ENCODE data around the gene MOBP. TPM values are rescaled to one million over a fixed set of nuclear protein-coding genes. Genes with fewer than 3 reads are reported as not detected.
"Not testable (repeated sequence)": the region's sequence is repeated elsewhere in the genome, so short reads cannot be mapped to it uniquely, and the experiment has no call there.

Gene MOBP, protein sequence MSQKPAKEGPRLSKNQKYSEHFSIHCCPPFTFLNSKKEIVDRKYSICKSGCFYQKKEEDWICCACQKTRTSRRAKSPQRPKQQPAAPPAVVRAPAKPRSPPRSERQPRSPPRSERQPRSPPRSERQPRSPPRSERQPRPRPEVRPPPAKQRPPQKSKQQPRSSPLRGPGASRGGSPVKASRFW
- total RNA-seq: not detected

DNA sequence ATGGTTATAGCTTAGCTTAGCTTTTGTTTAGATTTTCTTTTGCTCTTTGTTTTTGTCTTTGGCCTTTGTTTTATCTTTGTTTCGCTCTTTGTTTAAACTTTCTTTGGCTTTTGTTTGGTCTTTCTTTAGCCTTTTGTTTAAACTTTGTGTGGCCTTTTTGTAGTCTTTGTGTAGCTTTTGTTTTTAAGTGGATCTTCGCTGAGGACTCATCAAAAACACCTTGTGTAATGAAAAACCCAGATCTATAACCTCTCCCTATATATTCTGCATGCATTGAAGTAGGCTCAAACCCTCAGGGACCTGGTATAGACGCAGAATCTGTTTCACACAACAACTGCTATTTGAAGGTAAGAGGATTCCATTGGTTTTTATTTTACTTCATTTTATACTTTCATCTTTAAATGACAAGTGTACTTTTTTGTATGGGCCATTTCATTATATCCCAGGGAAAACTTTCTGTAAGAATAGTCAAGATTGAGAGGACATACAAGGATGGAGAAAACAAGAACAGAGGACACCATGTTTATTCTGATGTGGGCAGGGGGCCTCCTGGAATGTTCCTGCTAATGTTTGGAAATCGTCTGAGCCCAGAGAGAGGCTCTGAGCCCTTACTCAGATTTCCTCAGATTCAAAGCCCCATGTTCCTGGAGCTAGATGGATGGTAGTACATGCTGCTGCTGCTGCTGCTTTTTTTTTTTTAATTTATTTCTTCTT is at the start of gene MOBP:
MOBP (plus strand) TSS at position 287 of the 714 bp plus-strand sequence. CDS start 34,390 bp downstream, outside the sequence.
- Mint-ChIP-seq H3K4me3 (no peak within 1 kb of the TSS), H3K27ac (no peak within 1 kb of the TSS), H3K4me1 (ENCODE audit: low read depth) (no peaks in the 10 kb centered on the region), H3K27me3 (ENCODE audit: low read depth) (peaks cover 29% of the 10 kb centered on the region), H3K36me3 (ENCODE audit: low read depth) (no peaks in the 10 kb centered on the region), H3K9me3 (ENCODE audit: insufficient read depth) (no peaks in the 10 kb centered on the region)
- ChIA-PET CTCF (interaction anchor here (1.5 kb wide), 1 partner anchor 19 kb away, joined by 4 read pairs; no protein-coding TSS in a partner anchor), POLR2A (no interaction called here)
- DNase-seq (no peak), ATAC-seq (no peak)

DNA sequence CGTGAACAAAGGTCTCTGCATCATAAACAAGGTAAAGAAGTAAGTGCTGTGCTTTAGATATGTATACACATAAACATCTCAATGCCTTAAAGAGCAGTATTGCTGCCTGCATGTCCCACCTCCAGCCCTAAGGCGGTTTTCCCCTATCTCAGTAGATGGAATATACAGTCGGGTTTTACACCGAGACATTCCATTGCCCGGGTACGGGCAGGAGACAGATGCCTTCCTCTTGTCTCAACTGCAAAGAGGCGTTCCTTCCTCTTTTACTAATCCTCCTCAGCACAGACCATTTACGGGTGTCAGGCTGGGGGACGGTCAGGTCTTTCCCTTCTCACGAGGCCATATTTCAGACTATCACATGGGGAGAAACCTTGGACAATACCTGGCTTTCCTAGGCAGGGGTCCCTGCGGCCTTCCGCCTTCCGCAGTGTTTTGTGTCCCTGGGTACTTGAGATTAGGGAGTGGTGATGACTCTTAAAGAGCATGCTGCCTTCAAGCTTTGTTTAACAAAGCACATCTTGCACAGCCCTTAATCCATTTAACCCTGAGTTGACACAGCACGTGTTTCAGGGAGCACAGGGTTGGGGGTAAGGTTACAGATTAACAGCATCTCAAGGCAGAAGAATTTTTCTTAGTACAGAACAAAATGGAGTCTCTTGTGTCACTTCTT is 48.8 kb upstream of the MOBP start:
- H3K36me3 Mint-ChIP-seq (ENCODE audit: low read depth): peaks cover 15% of the 10 kb centered on the region
- H3K27me3 Mint-ChIP-seq (ENCODE audit: low read depth); DNase-seq; H3K4me1 Mint-ChIP-seq (ENCODE audit: low read depth); H3K27ac Mint-ChIP-seq; POLR2A ChIA-PET; CTCF ChIA-PET; ATAC-seq; H3K4me3 Mint-ChIP-seq; H3K9me3 Mint-ChIP-seq (ENCODE audit: insufficient read depth): not testable (repeated sequence)

DNA sequence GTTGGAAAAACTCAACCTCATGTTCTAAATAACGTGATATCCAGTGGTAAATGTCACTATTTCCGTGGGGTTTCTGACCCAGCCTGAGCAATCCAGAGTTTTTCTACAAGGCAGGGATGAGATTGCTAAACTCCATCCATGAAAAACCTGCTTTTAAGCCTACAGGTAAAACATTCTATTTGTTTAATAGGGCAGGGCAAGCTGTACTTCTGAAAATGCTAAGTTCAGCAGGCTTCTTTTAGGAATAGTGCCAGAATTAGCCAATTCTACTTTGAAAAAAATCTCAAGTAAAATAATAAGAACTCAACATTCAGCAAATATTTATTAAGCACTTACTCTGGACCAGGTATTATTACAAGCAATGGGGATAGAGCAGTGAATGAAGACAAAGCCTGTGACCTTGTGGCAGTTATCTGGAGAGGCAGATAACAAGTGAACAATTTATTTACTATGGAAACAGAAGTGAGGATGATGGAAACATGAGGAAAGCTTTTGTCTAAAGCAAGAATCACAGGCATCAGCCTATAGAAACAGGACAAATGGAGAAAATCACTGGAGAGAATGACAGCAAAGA is 47.7 kb upstream of the MOBP start:
- Mint-ChIP-seq H3K4me3 (no peak overlapping the region), H3K27ac (no peak overlapping the region), H3K9me3 (ENCODE audit: insufficient read depth) (no peaks in the 10 kb centered on the region), H3K4me1 (ENCODE audit: low read depth) (no peaks in the 10 kb centered on the region), H3K27me3 (ENCODE audit: low read depth) (no peaks in the 10 kb centered on the region), H3K36me3 (ENCODE audit: low read depth) (peaks cover 4% of the 10 kb centered on the region)
- no peak for ATAC-seq
- CTCF ChIA-PET: no interaction called here
- POLR2A ChIA-PET: no interaction called here
- no peak for DNase-seq

DNA sequence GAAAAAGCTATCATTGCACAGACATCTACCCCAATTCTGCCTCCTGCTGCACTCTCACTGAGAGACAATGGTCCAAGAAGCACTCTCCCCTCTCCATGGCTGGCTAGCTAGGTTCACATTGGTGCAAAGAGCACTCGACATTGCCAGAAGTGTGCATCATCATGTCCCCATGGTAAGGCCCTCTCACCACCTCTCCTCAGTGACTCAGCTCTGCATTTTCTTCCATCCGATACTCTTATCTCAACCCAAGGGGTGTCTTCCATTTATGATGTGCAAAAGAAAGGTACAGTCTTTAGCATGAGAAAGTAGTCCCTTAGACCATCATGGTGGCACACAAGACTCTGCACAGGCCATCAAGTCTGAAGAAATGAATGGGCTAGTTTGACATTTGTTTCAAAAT is 46.9 kb upstream of the MOBP start:
- ATAC-seq: no peak
- Mint-ChIP-seq H3K4me1 (ENCODE audit: low read depth) (no peaks in the 10 kb centered on the region), H3K27me3 (ENCODE audit: low read depth) (no peaks in the 10 kb centered on the region), H3K36me3 (ENCODE audit: low read depth) (peaks cover 2% of the 10 kb centered on the region), H3K4me3 (no peak overlapping the region), H3K9me3 (ENCODE audit: insufficient read depth) (no peaks in the 10 kb centered on the region), H3K27ac (no peak overlapping the region)
- CTCF ChIA-PET: no interaction called here
- POLR2A ChIA-PET: no interaction called here
- DNase-seq: no peak

DNA sequence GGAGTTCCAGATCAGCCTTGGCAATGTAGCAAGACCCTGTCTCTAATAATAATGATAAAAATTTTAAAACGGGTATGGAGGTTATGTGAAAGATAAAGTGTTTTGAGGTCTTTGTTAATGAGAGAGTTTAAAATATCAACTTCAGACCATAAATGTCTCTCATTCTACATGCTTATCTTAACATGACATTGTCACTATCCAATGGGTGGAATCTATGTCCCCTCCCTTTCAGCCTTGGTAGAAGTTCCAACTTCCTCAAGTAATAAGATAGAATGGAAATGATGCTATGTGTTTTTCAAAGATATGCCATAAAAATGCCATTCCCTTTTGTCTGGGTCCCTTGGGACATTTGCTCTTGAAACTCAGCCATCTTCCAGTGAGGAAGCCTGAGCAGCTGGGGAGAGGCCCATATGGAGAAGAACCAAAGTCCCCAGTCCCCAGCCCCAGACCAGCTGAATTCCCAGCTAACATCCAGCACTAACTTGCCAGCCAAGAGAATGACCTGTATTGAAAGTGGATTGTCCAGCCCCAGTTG is 44.0 kb upstream of the MOBP start:
- no peak overlapping the region for H3K4me3 Mint-ChIP-seq
- DNase-seq (no peak), ATAC-seq (no peak)
- no peaks in the 10 kb centered on the region for H3K9me3 Mint-ChIP-seq (ENCODE audit: insufficient read depth)
- H3K4me1 Mint-ChIP-seq (ENCODE audit: low read depth): no peaks in the 10 kb centered on the region
- ChIA-PET CTCF (interaction anchor here (1.9 kb wide), 1 partner anchor 24 kb away, joined by 4 read pairs; no protein-coding TSS in a partner anchor), POLR2A (no interaction called here)
- H3K36me3 Mint-ChIP-seq (ENCODE audit: low read depth): no peaks in the 10 kb centered on the region
- no peak overlapping the region for H3K27ac Mint-ChIP-seq
- no peaks in the 10 kb centered on the region for H3K27me3 Mint-ChIP-seq (ENCODE audit: low read depth)

DNA sequence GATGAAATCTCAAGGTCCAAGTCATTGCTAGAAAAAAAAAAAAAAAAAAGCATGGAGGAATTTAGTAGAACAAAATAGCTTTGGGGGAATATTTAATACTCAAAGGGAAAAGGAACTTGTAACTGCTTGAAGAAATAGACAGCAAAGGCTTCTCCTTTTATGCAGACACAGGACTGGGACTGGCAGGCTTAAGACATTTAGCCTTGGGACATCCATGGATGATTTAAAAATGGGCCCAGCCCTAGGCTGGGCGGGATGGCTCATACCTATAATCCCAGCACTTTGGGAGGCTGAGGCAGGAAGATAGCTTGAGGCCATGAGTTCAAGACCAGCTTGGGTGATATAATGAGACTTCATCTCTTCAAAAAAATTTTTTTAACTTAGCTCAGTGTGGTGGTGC is 41.2 kb upstream of the MOBP start:
- H3K4me1 Mint-ChIP-seq (ENCODE audit: low read depth): no peaks in the 10 kb centered on the region
- ChIA-PET POLR2A (no interaction called here), CTCF (interaction anchor here (1.0 kb wide), 1 partner anchor 20 kb away, joined by 3 read pairs; no protein-coding TSS in a partner anchor)
- H3K27ac Mint-ChIP-seq: no peak overlapping the region
- no peak for DNase-seq
- no peak for ATAC-seq
- H3K27me3 Mint-ChIP-seq (ENCODE audit: low read depth): no peaks in the 10 kb centered on the region
- H3K9me3 Mint-ChIP-seq (ENCODE audit: insufficient read depth): no peaks in the 10 kb centered on the region
- H3K4me3 Mint-ChIP-seq: no peak overlapping the region
- H3K36me3 Mint-ChIP-seq (ENCODE audit: low read depth): no peaks in the 10 kb centered on the region

DNA sequence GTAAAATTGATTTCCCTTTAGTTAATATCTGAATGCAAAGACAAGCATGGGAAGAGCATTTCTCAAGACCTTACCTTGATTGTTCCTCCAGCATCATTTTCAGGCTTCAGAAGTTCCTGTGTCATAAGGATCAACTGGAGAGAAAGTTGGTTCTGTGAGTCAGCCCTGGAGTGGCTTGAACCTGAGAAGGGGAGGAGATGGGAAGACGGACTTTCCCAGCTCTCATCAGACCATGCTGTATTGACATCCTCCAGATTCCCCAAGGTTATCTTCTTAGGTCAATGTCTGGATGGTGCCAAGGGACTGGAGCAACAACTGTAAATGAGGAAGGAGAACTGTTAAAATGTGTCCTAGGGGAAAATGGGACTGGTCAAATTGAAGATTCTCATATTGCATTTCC is 40.0 kb upstream of the MOBP start:
- no peaks in the 10 kb centered on the region for H3K9me3 Mint-ChIP-seq (ENCODE audit: insufficient read depth)
- DNase-seq (no peak), ATAC-seq (no peak)
- H3K27ac Mint-ChIP-seq: no peak overlapping the region
- ChIA-PET POLR2A (no interaction called here), CTCF (interaction anchor here (1.0 kb wide), 1 partner anchor 19 kb away, joined by 3 read pairs; no protein-coding TSS in a partner anchor)
- no peak overlapping the region for H3K4me3 Mint-ChIP-seq
- no peaks in the 10 kb centered on the region for H3K27me3 Mint-ChIP-seq (ENCODE audit: low read depth)
- no peaks in the 10 kb centered on the region for H3K4me1 Mint-ChIP-seq (ENCODE audit: low read depth)
- H3K36me3 Mint-ChIP-seq (ENCODE audit: low read depth): no peaks in the 10 kb centered on the region

DNA sequence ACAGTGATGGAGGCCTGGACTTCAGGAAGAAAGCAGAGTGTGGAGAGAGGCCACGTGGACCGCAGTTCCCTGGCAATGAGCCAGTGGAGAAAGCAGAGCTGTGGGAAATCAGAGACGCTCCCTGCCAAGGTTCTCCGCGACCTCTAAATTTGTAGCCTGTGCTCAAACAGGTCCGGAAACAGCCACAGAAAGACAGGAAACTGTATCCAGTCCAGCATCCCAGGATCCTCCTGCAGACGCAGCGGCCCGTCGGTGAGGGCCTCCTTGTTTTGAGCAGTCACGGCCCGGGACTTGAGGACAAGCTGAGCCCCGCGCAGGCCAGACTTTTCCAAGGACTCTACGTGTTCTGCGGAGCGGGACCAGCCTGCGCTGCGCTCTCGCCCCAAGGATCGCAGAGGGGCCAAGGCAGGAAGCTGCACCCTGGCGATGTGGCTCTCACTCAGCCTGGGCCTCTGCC is 38.7 kb upstream of the MOBP start:
- H3K36me3 Mint-ChIP-seq (ENCODE audit: low read depth): no peaks in the 10 kb centered on the region
- H3K27me3 Mint-ChIP-seq (ENCODE audit: low read depth): no peaks in the 10 kb centered on the region
- no peaks in the 10 kb centered on the region for H3K9me3 Mint-ChIP-seq (ENCODE audit: insufficient read depth)
- no peak for DNase-seq
- ATAC-seq: no peak
- H3K27ac Mint-ChIP-seq: no peak overlapping the region
- ChIA-PET CTCF (no interaction called here), POLR2A (no interaction called here)
- no peaks in the 10 kb centered on the region for H3K4me1 Mint-ChIP-seq (ENCODE audit: low read depth)
- H3K4me3 Mint-ChIP-seq: no peak overlapping the region

DNA sequence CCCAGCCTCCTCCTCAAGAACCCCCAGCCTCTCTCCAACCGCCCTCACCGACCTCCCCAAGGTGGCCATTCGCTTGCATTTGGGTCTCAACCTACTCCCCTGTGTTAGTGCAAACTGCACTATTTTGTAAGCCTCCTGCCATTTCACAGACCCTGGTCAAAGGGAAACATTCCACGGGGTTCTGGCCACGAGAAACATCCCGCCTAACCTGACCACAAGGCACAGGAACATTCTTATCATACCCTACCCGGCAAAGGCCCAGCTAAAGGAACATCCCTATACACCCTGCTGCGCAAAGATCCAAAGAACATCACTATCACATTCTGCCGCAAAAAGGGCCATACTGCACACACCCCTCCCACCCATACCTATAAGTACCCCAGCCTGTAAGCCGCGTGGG is 38.0 kb upstream of the MOBP start:
- no peaks in the 10 kb centered on the region for H3K27me3 Mint-ChIP-seq (ENCODE audit: low read depth)
- ChIA-PET CTCF (no interaction called here), POLR2A (no interaction called here)
- DNase-seq (no peak), ATAC-seq (no peak)
- no peaks in the 10 kb centered on the region for H3K36me3 Mint-ChIP-seq (ENCODE audit: low read depth)
- no peak overlapping the region for H3K4me3 Mint-ChIP-seq
- H3K9me3 Mint-ChIP-seq (ENCODE audit: insufficient read depth): no peaks in the 10 kb centered on the region
- no peak overlapping the region for H3K27ac Mint-ChIP-seq
- H3K4me1 Mint-ChIP-seq (ENCODE audit: low read depth): peaks cover 3% of the 10 kb centered on the region

DNA sequence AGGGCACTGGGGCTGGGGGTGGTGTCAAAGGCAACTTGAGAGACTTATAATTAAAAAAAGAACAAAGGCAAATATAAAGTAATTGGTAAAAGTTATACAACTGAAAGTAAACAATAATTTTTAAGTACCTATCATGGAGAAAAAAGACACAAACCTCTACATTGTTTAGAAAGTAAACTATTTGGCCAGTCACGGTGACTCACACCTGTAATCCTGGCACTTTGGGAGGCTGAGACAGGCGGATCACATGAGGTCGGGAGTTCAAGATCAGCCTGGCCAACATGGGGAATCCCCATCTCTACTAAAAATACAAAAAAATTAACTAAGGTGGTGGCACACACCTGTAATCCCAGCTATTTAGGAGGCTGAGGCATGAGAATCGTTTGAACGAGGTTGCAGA is 35.1 kb upstream of the MOBP start:
- Mint-ChIP-seq H3K27me3 (ENCODE audit: low read depth) (no peaks in the 10 kb centered on the region), H3K4me3 (no peak overlapping the region), H3K9me3 (ENCODE audit: insufficient read depth) (no peaks in the 10 kb centered on the region), H3K36me3 (ENCODE audit: low read depth) (no peaks in the 10 kb centered on the region), H3K27ac (no peak overlapping the region), H3K4me1 (ENCODE audit: low read depth) (peaks cover 5% of the 10 kb centered on the region)
- ATAC-seq (no peak), DNase-seq (no peak)
- ChIA-PET CTCF (interaction anchor here (1.3 kb wide), 1 partner anchor 67 kb away, joined by 3 read pairs; no protein-coding TSS in a partner anchor), POLR2A (no interaction called here)

DNA sequence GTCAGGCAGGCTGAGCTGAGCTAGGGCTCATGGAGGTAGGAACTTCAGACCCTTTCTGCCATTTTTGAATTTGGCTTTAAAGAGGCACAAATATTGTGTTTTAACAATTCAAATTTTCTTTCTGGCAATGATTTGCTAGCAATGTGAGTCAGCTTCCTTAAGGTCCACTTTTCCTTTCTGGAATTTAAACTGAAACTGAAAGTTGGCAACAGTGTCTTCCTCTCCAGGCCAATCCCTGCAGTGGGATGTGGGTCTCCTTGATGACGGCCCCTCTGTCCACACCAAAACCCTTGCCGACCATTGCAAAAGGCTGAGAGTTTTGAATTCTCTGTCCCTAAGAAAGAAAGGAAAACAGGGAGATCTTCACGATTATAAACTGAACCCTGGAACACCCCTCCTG is 33.8 kb upstream of the MOBP start:
- Mint-ChIP-seq H3K9me3 (ENCODE audit: insufficient read depth) (no peaks in the 10 kb centered on the region), H3K36me3 (ENCODE audit: low read depth) (no peaks in the 10 kb centered on the region), H3K4me3 (no peak overlapping the region), H3K27ac (no peak overlapping the region), H3K27me3 (ENCODE audit: low read depth) (no peaks in the 10 kb centered on the region), H3K4me1 (ENCODE audit: low read depth) (peaks cover 5% of the 10 kb centered on the region)
- ATAC-seq (no peak), DNase-seq (no peak)
- ChIA-PET POLR2A (no interaction called here), CTCF (no interaction called here)

DNA sequence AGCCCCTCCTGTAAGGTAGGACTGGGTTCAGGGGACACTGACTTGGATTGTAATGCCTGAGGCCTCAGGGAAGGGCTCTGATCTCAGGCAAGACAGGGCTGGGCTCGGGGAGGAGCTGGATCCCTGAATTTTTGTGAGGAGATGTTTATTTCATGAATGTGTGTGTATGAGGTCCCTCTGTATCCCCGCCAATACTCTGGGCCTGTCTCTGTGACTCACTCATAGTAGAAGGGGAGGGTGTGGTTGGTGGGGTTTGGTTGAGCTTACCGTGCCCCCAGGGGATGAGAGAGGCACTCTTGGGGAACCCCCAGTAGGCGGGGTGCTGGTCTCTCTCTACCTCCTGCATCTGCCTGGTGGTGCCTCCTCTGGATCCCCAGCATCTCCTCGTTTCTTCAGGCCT is 32.9 kb upstream of the MOBP start:
- Mint-ChIP-seq H3K4me1 (ENCODE audit: low read depth) (peaks cover 5% of the 10 kb centered on the region), H3K4me3 (no peak overlapping the region), H3K36me3 (ENCODE audit: low read depth) (no peaks in the 10 kb centered on the region), H3K27me3 (ENCODE audit: low read depth) (no peaks in the 10 kb centered on the region), H3K27ac (no peak overlapping the region), H3K9me3 (ENCODE audit: insufficient read depth) (no peaks in the 10 kb centered on the region)
- ChIA-PET CTCF (interaction anchor here (0.9 to 1.4 kb wide), 4 partner anchors 12 to 28 kb away, joined by 3 to 5 read pairs (median 4); partner anchors contain the start of gene RPSA), POLR2A (no interaction called here)
- DNase-seq (no peak), ATAC-seq (peak; percentile 42)
